Measurements from ENCODE around the gene GALNT9. TPM values are rescaled to one million over a fixed set of nuclear protein-coding genes. Genes with fewer than 3 reads are reported as not detected.

Gene GALNT9
- total and polyA plus RNA-seq, 8 donors: 0.15 to 3.1 (median 0.19) TPM; not detected in 5

DNA sequence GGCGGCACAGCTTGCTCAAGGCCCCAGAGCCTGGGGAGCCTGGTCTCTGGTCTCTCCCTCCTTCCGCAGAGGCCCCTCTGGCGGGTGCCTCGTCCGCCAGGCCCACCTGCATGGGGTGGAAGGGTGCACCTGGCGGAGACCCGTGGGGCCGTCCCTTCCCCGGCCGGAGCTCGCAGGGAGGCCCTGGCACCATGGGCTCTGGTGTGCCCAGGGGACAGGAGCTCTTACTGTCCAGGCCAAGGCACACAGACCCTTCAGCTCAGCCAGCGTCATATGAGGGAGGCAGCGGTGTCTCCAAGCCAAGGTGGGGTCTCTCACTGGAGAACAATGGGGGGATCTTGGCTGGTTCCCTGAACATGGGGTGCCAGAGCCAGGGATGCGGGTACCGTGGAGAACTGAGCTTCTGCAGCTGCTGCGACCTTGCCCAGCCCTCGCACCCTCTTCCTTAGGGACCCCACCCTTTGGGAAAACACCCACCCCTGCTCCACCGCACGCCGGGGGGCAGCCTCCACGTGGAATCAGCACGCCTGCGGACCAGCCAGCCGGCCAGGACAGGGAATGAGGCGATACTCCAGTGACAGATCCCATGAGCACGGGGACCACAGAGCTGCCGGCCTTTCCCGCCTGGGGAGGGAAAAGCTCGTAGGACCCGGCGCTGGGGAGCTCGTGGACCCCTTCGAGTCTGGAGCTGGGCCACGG is 25.7 kb upstream of the GALNT9 start:
- DNase-seq: no peak
- intact Hi-C loops (cut with DNase I; ENCODE audit: low total_unique reads): no loop called here
- Histone ChIP-seq H3K9me3 (no peaks in the 10 kb centered on the region), H3K27ac (no peak overlapping the region), H3K27me3 (peaks cover 0 to 68% (median 26%) of the 10 kb centered on the region in 3 donors), H3K4me3 (no peak overlapping the region), H3K36me3 (no peaks in the 10 kb centered on the region), H3K4me1 (peaks cover 0 to 12% (median 0%) of the 10 kb centered on the region in 4 donors)
- 85 to 91% (median 89%) methylated on average over 15 to 34 of the region's 34 CpGs for WGBS, 5 donors
- TF ChIP-seq, protein P1, sequence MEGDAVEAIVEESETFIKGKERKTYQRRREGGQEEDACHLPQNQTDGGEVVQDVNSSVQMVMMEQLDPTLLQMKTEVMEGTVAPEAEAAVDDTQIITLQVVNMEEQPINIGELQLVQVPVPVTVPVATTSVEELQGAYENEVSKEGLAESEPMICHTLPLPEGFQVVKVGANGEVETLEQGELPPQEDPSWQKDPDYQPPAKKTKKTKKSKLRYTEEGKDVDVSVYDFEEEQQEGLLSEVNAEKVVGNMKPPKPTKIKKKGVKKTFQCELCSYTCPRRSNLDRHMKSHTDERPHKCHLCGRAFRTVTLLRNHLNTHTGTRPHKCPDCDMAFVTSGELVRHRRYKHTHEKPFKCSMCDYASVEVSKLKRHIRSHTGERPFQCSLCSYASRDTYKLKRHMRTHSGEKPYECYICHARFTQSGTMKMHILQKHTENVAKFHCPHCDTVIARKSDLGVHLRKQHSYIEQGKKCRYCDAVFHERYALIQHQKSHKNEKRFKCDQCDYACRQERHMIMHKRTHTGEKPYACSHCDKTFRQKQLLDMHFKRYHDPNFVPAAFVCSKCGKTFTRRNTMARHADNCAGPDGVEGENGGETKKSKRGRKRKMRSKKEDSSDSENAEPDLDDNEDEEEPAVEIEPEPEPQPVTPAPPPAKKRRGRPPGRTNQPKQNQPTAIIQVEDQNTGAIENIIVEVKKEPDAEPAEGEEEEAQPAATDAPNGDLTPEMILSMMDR (IDR thresholded peaks at IDR 0.05): no peak
- TF ChIP-seq POLR2A (IDR thresholded peaks at IDR 0.05) (no peak), EP300 (IDR thresholded peaks at IDR 0.05) (no peak), POLR2AphosphoS5 (IDR thresholded peaks at IDR 0.05) (no peak)

DNA sequence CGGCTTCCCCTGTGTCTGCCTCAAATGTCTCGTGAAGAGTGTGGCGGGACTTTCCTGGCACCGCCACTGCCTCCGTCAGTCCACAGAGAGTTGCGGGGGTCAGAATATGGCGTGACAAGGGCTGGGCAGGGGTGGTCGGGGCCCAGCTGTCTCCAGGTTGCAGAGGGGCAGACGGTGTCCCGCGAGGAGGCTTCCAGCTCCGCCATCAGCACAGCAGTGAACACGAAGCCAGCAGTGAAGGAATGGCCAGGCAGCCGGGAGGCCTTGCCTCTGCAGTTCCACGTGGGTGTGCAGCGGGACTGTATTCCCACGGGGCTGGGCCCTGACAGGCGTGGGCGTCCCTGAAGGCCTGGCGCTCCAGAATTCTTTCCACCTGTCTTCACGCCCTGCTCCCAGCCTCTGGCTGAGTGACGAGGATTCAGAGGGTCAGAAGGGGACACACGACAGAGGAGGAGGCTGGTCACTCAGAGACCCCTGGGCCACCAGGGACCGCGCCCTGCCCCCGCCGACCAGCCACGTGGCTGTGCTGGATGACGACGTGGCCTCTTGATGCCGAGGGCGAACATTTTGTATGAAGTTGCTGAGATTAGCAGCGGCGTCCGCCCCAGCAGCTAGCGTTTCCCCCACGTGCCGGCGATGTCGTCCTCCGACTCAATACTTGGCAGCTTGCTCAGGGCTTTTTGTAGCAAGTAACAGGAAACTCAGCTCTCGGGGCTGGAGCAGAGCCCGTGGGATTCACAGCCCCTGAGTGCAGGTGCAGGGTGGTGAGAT is 25.0 kb upstream of the GALNT9 start:
- H3K9me3 ChIP-seq: no peaks in the 10 kb centered on the region
- no peak for DNase-seq
- H3K36me3 ChIP-seq: no peaks in the 10 kb centered on the region
- peaks cover 0 to 12% (median 0%) of the 10 kb centered on the region in 4 donors for H3K4me1 ChIP-seq
- H3K27ac ChIP-seq: no peak overlapping the region
- intact Hi-C loops (cut with DNase I; ENCODE audit: low total_unique reads): no loop called here
- H3K4me3 ChIP-seq: no peak overlapping the region
- WGBS, 5 donors: 70 to 79% (median 74%) methylated on average over 37 to 43 of the region's 43 CpGs
- no peak for TF ChIP-seq POLR2AphosphoS5 (IDR thresholded peaks at IDR 0.05)
- TF ChIP-seq, protein P1 (IDR thresholded peaks at IDR 0.05): no peak
- no peak for TF ChIP-seq EP300 (IDR thresholded peaks at IDR 0.05)
- TF ChIP-seq POLR2A (IDR thresholded peaks at IDR 0.05): no peak
- H3K27me3 ChIP-seq: peaks cover 0 to 68% (median 26%) of the 10 kb centered on the region in 3 donors

DNA sequence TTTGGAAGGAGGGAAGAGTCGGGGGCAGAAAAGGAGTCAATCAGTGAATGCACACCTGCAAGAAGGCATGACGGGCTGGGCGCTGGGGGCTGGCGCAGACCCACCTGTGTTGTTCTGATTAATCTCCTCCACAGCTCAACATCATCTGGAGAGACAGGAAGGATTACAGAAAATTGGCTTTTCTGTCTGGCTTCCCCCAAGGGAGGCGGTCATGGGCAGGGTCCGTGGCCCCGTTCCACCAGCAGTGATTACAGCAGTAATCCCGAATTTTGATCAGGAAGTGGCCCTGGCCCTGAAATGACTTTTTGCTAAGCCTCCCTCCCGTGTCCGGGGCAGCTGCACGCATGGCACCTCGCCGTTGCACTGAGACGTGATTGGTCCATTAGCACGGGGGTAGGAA is 24.4 kb upstream of the GALNT9 start:
- Histone ChIP-seq H3K27ac (no peak overlapping the region), H3K36me3 (no peaks in the 10 kb centered on the region), H3K27me3 (peaks cover 0 to 68% (median 26%) of the 10 kb centered on the region in 3 donors), H3K4me1 (peaks cover 0 to 12% (median 0%) of the 10 kb centered on the region in 4 donors), H3K9me3 (no peaks in the 10 kb centered on the region), H3K4me3 (no peak overlapping the region)
- 63 to 76% (median 70%) methylated on average over 15 of the region's 15 CpGs for WGBS, 5 donors
- no peak for DNase-seq
- intact Hi-C loops (cut with DNase I; ENCODE audit: low total_unique reads): no loop called here
- TF ChIP-seq, protein P1 (IDR thresholded peaks at IDR 0.05): no peak
- TF ChIP-seq POLR2AphosphoS5 (IDR thresholded peaks at IDR 0.05) (no peak), POLR2A (IDR thresholded peaks at IDR 0.05) (no peak), EP300 (IDR thresholded peaks at IDR 0.05) (no peak)

DNA sequence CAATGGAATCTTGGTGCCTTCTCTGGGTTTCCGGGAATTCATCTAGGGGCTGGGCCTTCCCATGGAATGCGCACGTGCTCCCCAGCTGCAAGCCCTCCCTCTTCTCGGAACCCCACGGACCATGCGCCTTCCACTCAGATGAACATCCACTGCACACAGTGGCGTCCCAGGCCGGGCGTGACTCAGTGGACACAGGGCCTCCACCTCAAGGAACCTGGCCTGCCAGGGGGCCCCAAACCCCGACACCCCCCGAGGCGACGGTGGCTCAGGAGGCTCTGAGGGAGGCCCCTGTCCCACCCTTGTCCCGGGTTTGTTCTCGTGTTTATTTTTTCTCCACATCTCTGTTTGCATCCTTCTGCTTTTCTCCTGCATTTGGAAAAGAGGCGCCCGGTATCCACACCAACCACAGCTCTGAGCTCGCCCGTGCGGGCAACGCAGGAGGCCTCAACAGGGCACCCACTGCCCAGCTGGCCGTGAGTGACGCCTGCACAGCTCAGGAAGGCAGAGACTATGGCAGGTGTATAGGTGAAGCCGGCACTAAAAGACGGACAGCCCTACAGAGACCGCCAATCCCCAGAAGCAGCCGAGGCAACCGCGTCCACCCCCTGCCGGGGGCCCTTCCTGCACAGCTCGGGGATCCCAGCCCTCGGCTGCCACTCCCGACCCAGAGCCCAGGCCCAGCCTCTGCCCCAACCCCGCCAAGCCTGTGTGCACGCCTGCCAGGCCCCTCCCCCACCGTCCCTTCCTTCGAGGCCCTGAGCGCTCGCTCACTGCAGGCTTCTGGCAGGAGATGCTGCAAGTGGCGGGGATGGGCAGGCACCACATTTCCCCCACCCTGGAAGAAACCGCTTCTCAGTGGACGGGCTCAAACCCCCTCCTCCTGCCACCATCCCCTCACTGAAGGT is 23.8 kb upstream of the GALNT9 start:
- Histone ChIP-seq H3K27me3 (peaks cover 0 to 72% (median 26%) of the 10 kb centered on the region in 3 donors), H3K4me1 (peaks cover 0 to 12% (median 0%) of the 10 kb centered on the region in 4 donors), H3K27ac (no peak overlapping the region), H3K36me3 (no peaks in the 10 kb centered on the region), H3K9me3 (no peaks in the 10 kb centered on the region), H3K4me3 (no peak overlapping the region)
- TF ChIP-seq POLR2A (IDR thresholded peaks at IDR 0.05): no peak
- no peak for TF ChIP-seq POLR2AphosphoS5 (IDR thresholded peaks at IDR 0.05)
- TF ChIP-seq, protein P1 (IDR thresholded peaks at IDR 0.05): no peak
- TF ChIP-seq EP300 (IDR thresholded peaks at IDR 0.05): no peak
- 58 to 63% (median 60%) methylated on average over 38 to 42 of the region's 42 CpGs for WGBS, 5 donors
- intact Hi-C loops (cut with DNase I; ENCODE audit: low total_unique reads): no loop called here
- DNase-seq: no peak
